Testis (tissue), 3 donors: ENCODE data around the gene ABCA3. TPM values are rescaled to one million over a fixed set of nuclear protein-coding genes. Genes with fewer than 3 reads are reported as not detected.

Experiments
- DNase-seq: peaks from one replicate; pipeline ENCODE4 v3.0.0-alpha.2; 2019
- H3K27ac ChIP-seq, 2 donors: fragments of 200-600 bp; sonication (generic); one replicate each; pipeline ENCODE4 v1.5.1; 2019
- H3K27me3 ChIP-seq: fragments of 200-600 bp; sonication (generic); one replicate; pipeline ENCODE4 v1.5.1; 2019
- H3K36me3 ChIP-seq: fragments of 200-600 bp; sonication (generic); one replicate; pipeline ENCODE4 v1.5.1; 2017; ENCODE audit warnings: low read depth; ENCODE audit errors: missing control alignments
- H3K4me1 ChIP-seq: fragments of 200-600 bp; sonication (generic); one replicate; pipeline ENCODE4 v1.5.1; 2019
- H3K4me3 ChIP-seq, 2 donors: fragments of 200-600 bp; sonication (generic); one replicate each; pipeline ENCODE4 v1.5.1; 2017 to 2019
- H3K9me3 ChIP-seq: fragments of 200-600 bp; sonication (generic); one replicate; pipeline ENCODE4 v1.5.1; 2017
- CTCF ChIP-seq, 3 experiments: fragments of 450-650 bp in 2 of 3; fragments of 200-600 bp in 1 of 3; sonication (generic) in 1 of 3; IDR thresholded peaks; one replicate each; pipeline ENCODE4 v1.5.1; 2016 to 2019; ENCODE audit warnings: antibody characterized with exemption in 3 of 3, mild to moderate bottlenecking in 2 of 3, moderate library complexity in 1 of 3
- POLR2A ChIP-seq: fragments of 450-650 bp; IDR thresholded peaks from one replicate; pipeline ENCODE4 v1.6.1; 2017; ENCODE audit warnings: antibody characterized with exemption, mild to moderate bottlenecking, moderate library complexity
- WGBS, 2 donors: methylation state at CpG; one replicate each; pipeline ENCODE4 v1.1.5; 2018; 5-methylcytosine and 5-hydroxymethylcytosine counted together
- intact Hi-C: fragments of 100-400 bp; cut with DNase I; formaldehyde crosslinking; loops from one replicate; pipeline ENCODE4 v1.15.1; 2023; ENCODE audit warnings: low total_unique reads
- polyA plus RNA-seq: library from polyadenylated mRNA; stranded (reverse); fragments of 350-450 nt; fragmentation: Illumina TruSeq; extraction: RNeasy Lipid Tissue Mini Kit (QIAGEN cat#74804); gene quantifications from one replicate; pipeline ENCODE4 v1.2.3, GENCODE V29; 2014; ENCODE audit warnings: low read depth, low replicate concordance; ENCODE audit not compliant: insufficient read depth
- total RNA-seq, 2 donors: library from RNA; depleted of rRNA; stranded (reverse); fragments of >200 nt; gene quantifications; one replicate each; pipeline ENCODE4 v1.2.3, GENCODE V29; 2016

Gene ABCA3
- total and polyA plus RNA-seq, 3 donors from 2014 or later, result 24.5 to 38.1 (median 35.1) TPM

- DNase-seq, result no peak
- WGBS, 2 donors, result 89 to 91% methylated on average over 27 to 35 of the region's 35 CpGs
- H3K27ac ChIP-seq, result no peak overlapping the region
- TF ChIP-seq POLR2A, result no peak
- no peak for TF ChIP-seq CTCF (IDR thresholded peaks at IDR 0.05)
- no peak overlapping the region for H3K4me3 ChIP-seq
- H3K27me3 ChIP-seq, result no peaks in the 10 kb centered on the region
- intact Hi-C loops, result no loop called here
- no peaks in the 10 kb centered on the region for H3K36me3 ChIP-seq
- no peaks in the 10 kb centered on the region for H3K9me3 ChIP-seq
- H3K4me1 ChIP-seq, result no peaks in the 10 kb centered on the region
Observed at GRCh38 chr16:2284797-2285576, 55.5 kb downstream of the ABCA3 start.

GRCh38 chr16:2284001-2284770 lies 56.3 kb downstream of the ABCA3 start:
- no peaks in the 10 kb centered on the region for H3K36me3 ChIP-seq
- TF ChIP-seq CTCF (IDR thresholded peaks at IDR 0.05) (no peak), POLR2A (no peak)
- WGBS, 2 donors, result 90 to 94% methylated on average over 10 to 31 of the region's 37 CpGs
- H3K27ac ChIP-seq, result no peak overlapping the region
- no peak overlapping the region for H3K4me3 ChIP-seq
- H3K4me1 ChIP-seq, result no peaks in the 10 kb centered on the region
- intact Hi-C loops, result no loop called here
- no peaks in the 10 kb centered on the region for H3K9me3 ChIP-seq
- H3K27me3 ChIP-seq, result no peaks in the 10 kb centered on the region
- DNase-seq, result no peak

GRCh38 chr16:2282866-2283555 lies 57.5 kb downstream of the ABCA3 start:
- DNase-seq, result no peak
- TF ChIP-seq POLR2A, result no peak
- Histone ChIP-seq H3K36me3 (no peaks in the 10 kb centered on the region), H3K4me1 (no peaks in the 10 kb centered on the region), H3K27me3 (no peaks in the 10 kb centered on the region), H3K27ac (no peak overlapping the region), H3K9me3 (no peaks in the 10 kb centered on the region), H3K4me3 (no peak overlapping the region)
- intact Hi-C loops, result no loop called here
- 91 to 96% methylated on average over 16 to 26 of the region's 26 CpGs for WGBS, 2 donors

- no peaks in the 10 kb centered on the region for H3K4me1 ChIP-seq
- no peak for DNase-seq
- no peaks in the 10 kb centered on the region for H3K36me3 ChIP-seq
- H3K27me3 ChIP-seq, result no peaks in the 10 kb centered on the region
- 74 to 92% methylated on average over 5 of the region's 5 CpGs for WGBS, 2 donors
- H3K27ac ChIP-seq, result no peak overlapping the region
- intact Hi-C loops, result no loop called here
- no peaks in the 10 kb centered on the region for H3K9me3 ChIP-seq
- TF ChIP-seq CTCF (IDR thresholded peaks at IDR 0.05), result no peak
- TF ChIP-seq POLR2A, result no peak
- no peak overlapping the region for H3K4me3 ChIP-seq
Observed at GRCh38 chr16:2282262-2282661, 58.3 kb downstream of the ABCA3 start.

GRCh38 chr16:2280981-2281542 lies 59.5 kb downstream of the ABCA3 start:
- no peak for TF ChIP-seq CTCF (IDR thresholded peaks at IDR 0.05)
- no peak for TF ChIP-seq POLR2A
- WGBS, 2 donors, result 86 to 92% methylated on average over 18 to 24 of the region's 24 CpGs
- H3K9me3 ChIP-seq, result no peaks in the 10 kb centered on the region
- no peaks in the 10 kb centered on the region for H3K27me3 ChIP-seq
- H3K4me1 ChIP-seq, result no peaks in the 10 kb centered on the region
- no peak for DNase-seq
- H3K4me3 ChIP-seq, result no peak overlapping the region
- intact Hi-C loops, result no loop called here
- no peak overlapping the region for H3K27ac ChIP-seq
- H3K36me3 ChIP-seq, result no peaks in the 10 kb centered on the region
